NCI-H774 (cell line): Measurements from ENCODE around the gene CYP2A7.
"Not testable (repeated sequence)": the region's sequence is repeated elsewhere in the genome, so short reads cannot be mapped to it uniquely, and the experiment has no call there.

Experiments
- DNase-seq: peaks from one replicate; lab custom pipeline; 2025; lab: John Stamatoyannopoulos, UW

Gene CYP2A7

DNA sequence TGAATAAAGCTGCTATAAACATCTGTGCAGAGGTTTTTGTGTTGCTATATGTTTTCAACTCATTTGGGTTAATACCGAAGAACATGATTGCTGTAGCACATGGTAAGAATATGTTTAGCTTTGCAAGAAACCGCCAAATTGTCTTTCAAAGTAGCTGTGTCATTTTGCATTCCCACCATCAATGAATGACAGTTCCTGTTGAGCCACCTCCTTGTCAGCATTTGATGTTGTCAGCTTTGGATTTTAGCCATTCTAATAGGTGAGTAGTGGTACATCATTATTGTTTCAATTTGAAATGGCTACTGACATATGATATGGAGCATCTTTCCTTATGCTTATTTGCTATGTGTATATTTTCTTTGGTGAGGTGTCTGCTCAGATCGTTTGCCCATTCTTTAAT is 40.0 kb downstream of the CYP2A7 start:
- DNase-seq, result not testable (repeated sequence)

DNA sequence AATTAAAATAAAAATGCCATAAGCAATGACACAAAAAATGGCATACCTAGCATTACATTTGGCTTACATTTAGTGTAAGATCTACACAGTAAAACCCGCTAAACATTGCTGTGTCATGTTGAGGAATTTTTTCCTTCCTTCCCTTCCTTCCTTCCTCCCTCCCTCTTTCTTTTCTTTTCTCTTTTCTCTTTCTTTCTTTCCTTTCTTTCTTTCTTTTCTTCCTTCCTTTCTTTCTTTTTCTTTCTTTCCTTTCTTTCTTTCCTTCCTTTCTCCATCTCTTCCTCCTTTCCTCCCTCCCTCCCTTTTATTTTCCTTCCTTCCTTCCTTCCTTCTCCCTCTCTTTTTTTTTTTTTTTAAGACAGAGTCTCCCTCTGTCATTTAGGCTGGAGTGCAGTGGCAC is 43.6 kb downstream of the CYP2A7 start:
- not testable (repeated sequence) for DNase-seq

- no peak for DNase-seq
Observed at GRCh38 chr19:40836754-40837429, 45.1 kb downstream of the CYP2A7 start.

GRCh38 chr19:40833728-40834533 is 48.1 kb downstream of the CYP2A7 start:
- not testable (repeated sequence) for DNase-seq

DNA sequence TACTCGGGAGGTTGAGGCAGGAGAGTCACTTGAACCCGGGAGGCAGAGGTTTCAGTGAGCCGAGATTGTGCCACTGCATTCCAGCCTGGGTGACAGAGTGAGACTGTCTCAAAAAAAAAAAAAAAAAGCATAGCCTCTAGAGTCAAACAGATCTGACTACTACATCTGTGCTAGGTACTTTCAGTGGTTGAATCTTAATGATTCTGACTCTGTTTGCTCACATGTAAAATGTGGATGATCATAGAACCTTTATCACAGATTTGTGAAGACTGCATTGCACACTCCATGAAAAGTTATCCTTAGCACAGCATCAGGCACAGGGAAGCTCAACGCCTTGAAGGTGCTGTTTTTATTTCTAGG is 49.6 kb downstream of the CYP2A7 start:
- not testable (repeated sequence) for DNase-seq

GRCh38 chr19:40831502-40832430 is 50.3 kb downstream of the CYP2A7 start:
- no peak for DNase-seq

DNA sequence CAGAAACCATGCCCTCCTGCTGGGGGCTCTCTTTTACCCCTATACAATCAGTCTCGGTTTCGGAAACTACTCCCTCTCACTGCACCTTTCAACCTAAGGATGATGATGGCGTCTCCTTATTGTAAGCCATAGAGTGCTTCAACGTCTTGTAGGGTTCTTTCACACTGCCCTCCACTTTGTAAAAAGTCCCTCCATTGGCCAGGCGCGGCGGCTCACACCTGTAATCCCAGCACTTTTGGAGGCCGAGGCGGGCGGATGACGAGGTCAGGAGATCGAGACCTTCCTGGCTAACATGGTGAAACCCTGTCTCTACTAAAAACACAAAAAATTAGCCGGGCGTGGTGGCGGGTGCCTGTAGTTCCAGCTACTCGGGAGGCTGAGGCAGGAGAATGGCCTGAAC is 51.3 kb downstream of the CYP2A7 start:
- DNase-seq, result not testable (repeated sequence)

DNA sequence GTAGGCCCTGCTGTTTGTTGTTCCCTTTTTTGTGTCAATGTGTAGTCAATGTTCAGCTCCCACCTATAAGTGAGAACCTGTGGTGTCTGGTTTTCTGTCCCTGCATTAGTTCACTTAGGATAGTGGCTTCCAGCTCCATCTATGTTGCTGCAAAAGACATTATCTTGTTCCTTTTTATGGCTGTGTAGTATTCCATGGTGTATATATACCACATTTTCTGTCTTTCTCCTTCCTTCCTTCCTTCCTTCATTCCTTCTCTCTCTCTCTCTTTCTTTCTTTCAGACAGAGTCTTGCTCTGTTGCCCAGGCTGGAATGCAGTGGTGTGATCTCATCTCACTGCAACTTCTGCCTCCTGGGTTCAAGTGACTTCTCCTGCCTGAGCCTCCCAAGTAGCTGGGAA is 52.8 kb downstream of the CYP2A7 start:
- no peak for DNase-seq

DNA sequence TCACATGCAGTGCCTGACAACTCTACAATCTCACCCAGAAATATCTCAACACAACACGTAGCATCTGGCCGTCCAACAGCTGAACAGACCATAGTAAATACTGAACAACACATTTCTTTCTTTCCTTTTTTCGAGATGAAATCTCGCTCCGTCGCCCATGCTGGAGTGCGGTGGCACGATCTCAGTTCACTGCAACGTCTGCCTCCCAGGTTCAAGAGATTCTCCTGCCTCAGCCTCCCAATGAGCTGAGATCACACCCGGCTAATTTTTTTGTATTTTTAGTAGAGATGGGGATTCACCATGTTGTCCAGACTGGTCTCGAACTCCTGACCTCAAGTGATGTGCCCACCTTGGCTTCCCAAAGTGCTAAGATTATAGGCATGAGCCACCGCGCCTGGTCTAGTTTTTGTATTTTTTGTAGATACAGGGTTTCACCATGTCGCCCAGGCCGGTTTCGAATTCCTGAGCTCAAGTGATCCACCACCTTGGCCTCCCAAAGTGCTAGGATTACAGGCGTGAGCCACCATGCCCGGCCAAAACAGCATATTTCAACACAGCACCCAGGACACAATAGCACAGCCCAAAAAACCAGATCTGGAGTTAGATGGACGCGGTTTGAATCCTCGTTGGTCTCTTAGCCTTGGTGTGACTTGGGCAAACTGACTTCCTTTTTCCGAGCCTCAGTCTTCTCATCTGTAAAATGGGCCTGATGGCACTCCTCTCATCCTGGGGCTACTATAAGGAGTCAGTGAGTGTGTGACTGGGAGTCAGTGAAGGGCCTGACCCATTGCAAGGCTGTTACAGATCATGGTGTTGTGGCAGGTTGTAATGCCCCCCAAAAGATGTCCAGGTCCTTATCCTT is 54.4 kb downstream of the CYP2A7 start:
- DNase-seq, result no peak

DNA sequence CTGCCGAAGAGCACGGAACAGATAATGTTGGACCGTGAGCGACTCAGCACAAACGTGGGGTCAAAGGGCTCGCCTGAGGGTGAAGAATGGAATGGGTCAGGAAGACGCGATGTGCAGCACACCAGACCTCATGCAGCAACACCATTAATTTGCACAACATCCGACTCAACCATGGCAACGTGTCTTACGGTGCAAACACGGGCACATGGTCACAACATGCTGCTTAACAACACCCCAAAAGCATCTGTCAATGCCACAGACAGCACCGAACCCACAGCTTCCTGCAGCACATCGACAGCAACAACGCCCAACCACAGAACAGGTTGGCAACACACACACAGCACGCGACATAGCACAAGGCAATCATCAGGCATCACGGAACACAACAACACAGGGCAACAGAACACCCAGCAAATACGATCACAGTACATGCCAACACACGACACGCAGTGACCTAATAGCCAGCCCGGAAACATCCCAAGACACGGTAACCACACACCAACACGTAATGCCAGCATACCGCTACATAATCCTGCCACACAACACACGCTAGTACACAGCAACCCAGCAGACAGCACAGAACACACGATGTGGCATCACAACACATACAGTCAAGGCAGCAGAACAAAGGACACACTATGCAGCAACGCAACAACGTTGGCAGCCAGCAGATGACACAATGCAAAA is 55.2 kb downstream of the CYP2A7 start:
- DNase-seq, result not testable (repeated sequence)

DNA sequence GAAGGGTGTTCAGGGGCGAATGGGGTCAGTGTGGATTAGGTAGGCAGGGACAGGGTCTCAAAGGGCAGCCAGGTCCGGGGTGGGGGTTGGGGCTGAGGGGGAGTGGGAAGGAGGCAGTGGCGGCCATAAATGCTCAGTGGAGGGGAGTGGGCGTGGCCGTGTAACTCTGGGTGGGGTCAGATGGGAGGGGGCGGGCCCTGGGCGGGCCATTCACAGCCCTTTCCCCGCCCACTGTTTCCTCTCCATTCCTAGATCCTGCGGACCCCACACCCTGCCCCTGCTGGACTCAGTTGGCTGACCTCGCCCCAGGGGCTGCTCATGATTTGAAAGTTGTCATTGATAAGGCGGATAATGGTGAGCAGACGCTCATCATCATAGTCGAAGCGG is 55.7 kb downstream of the CYP2A7 start:
- not testable (repeated sequence) for DNase-seq

DNA sequence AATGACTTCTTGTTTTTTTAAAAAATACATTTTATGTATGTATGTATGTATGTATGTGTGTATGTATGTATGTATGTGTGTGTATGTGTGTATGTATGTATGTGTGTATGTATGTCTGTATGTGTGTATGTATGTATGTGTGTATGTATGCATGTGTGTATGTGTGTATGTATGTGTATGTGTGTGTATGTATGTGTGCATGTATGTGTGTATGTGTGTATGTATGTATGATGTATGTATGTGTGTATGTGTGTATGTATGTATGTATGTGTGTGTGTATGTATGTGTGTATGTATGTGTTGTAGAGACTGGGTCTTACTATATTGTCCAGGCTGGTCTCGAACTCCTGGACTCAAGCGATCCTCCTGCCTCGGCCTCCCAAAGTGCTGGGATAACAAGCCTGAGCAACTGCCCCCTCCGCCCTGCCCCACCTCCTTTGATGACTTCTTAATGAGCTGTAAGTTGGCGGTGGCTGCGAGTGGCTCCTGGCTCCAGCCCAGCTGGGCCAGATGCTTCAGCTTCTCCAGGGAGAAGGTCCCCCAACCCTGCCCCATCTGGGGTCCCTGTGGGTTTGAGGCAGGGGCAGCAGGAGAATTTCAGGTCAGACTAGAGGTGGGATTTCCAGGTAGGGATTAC is 56.5 kb downstream of the CYP2A7 start:
- not testable (repeated sequence) for DNase-seq
